ENCODE measurements around the gene CFDP1.

The CFDP1 gene

DNA sequence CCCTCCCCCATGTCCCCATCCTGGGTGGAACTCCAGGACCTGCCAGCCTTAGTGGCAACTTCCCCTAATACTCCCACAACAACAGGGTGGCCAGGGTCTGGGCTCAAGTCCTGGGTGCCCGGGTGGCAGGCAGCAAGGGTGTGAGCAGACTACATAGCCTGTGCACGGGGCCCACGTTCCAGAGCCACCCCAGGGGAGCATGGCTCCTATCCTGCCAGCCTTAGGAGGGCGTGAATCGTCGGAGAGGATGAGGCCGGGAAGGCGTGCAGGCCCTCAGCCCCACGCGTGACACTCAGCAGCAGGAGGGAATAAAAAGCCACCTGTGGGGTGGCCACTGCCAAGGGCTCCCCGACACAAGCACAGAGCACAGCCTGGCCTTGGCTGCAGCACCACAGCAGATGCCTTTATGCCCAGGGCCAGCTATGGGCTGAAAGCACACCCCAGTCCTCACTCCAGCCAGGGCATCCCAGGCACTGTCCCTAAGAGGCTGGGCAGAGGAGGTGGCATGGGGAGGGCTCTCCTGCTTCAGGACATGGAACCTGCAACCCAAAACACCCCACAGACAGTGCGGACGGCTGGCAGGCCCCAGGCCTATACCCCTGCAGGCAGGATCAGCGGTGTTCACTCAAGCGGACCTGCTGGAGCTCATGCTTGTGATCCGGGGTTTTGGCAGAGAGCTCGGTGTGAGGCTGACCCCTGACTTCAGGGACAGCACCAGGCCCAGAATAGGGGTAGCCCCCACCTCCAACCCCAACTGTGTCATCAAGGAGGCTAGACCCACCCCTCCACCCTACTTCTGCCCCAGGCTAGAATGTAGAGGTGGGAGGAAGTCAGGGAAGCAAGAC is 184.5 kb downstream of the CFDP1 start:
- DNase-seq, result no peak

DNA sequence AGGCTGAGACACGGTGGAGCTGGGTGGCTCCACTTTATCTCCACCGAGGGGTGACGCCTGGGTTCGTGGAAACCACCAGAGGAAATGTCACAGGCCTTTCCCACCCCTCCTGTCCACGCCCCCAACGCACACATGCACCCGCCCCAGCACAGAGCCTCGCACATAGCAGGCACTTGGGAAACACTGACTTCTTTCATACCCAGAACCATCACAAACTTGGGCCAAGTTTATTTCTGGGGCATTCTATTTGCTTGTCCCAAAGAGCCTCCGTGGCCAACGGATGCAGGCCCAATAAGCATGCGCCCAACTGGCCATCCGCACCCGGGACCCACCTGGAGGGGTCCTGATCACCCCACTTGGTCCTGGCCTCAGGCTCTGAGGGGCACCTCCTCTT is 185.2 kb downstream of the CFDP1 start:
- no peak for DNase-seq

DNA sequence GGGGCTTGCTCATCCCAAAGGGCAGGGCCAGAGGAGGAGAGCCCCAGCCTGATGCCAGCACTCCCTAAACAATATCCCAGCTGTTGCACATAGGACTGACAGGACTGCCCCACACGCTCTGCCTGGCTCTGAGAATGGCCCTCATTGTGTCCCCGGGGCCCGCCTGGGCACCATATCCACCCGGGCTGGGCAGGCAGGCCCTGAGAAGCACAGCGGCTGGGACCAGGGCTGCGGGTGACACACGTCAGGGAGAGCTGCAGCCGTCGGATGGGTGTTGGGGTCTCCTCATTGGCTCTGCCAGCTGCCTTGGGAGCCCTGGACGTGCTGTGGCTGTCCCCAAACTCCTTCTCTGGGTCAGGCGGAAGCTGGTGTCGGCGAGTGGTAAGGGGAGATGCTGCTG is 186.1 kb downstream of the CFDP1 start:
- DNase-seq, result no peak

DNA sequence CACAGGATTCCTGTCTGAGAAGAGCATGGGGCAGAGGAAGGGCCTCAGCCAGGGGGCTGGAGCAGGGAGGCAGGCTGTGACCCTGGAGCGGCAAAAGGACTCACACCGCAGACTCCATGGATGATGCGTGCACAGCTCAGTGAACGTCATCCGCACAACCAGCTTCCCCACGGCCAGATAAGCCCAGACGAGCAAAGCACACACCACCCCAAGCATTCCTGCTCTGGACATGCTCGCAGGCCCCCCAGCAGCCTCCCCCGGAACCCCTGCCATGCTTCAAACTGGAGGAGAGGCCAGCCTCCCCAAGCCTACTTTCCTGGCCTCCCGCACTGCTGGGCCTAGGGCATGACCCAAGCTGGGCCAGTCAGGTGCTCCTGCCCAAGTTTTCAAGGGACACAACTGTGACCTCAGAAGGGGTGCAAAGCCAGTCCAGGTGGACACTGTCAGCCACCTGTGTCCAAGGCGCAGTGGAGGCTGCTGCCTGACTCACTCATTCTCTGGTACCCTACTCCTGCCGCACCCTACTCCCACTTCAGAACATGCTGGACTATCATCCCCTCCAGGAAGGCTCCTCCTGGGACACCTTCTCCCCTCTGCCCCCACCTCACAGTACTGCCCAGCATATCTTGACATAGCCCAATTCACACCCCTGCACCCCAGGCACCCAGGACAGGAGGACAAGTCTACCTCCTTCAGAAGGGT is 186.6 kb downstream of the CFDP1 start:
- DNase-seq, result no peak

DNA sequence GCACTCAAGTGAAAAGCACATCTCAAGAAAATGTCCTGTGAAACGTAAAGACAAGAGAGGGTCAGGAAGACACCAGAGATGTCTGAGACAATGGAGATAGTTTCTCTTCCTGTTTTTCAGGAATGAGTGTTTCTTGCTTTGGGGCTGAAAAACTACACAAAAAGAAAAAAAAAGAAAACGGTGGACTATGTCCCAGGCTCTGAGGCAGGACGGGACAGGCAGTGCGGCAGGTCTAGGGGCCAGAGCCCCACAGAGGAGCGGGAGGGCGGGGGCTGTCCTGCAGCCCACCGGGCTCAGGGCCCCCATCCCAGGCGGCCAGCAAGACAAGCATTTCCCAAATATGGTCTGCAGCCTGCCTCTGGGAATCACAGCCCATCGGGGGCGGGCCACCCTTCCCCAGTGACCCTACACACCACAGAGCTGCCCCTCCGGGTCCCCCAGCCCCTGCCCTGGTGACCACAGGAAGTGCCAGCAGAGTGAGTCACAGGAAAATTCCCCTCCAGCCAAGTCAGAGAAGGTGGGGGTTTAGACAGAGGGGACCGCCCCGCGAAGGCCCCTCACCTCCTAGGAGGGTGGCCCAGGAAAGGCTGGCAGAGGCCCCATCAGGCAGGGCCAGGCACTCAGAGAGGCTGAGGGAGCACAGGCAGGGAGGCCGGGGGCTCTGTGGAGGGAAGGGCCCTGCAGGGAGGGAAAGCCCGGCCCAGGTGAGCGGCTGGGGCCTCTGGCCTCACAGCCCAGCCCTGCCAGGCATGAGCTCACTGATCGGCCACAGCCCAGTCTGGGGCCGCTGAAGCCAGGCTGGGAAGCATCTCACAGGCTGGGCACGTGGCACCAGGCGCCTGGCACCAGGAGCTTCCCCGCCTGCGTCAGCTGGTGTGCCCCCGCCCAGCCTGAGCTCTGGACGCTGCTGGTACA is 188.2 kb downstream of the CFDP1 start:
- DNase-seq, result no peak

DNA sequence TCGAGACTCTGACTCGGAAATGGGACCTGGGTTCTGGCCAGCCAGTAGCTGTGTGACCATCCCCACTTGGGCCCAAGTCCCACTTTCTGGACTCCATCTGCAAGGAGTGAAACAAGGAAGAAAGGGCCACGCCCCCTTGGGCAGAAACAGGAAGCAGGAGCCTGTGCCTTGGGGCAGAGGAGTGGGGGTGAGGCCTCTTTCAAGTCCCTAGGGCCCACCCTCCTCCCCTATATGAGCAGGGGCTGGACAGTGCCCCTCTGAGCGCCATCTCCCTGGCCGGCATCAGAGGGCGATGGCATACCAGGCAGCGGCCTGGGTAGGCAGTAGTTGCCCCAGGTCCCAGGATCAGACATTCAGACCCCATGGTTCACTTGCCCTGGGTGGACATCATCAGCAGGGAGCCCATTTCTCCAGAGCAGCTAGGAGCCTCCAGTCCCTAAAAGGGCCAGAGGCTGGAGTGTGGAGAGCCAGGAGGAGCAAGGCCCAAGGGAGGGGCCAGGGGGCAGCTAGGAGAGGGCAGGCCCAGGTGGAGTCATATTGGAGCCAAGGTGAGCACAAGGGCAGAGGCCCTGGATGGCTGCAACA is 189.0 kb downstream of the CFDP1 start:
- no peak for DNase-seq
